ENCODE measurements around the gene CSTPP1. TPM values are rescaled to one million over a fixed set of nuclear protein-coding genes. Genes with fewer than 3 reads are reported as not detected.
"Not testable (repeated sequence)": the region's sequence is repeated elsewhere in the genome, so short reads cannot be mapped to it uniquely, and the experiment has no call there.

CSTPP1 gene
- total RNA-seq, 4 donors from 2014 or later, result 9.8 to 14.3 (median 11.1) TPM

- ATAC-seq (ENCODE audit: low FRiP score), result no peak
- TF ChIP-seq CTCF (IDR thresholded peaks at IDR 0.05), result no peak
- DNase-seq (ENCODE audit: low spot score), result no peak
Observed at GRCh38 chr11:46952553-46952952, 16.0 kb downstream of the CSTPP1 start.

GRCh38 chr11:46953093-46953492 lies 16.5 kb downstream of the CSTPP1 start:
- DNase-seq (ENCODE audit: low spot score) (no peak), ATAC-seq (ENCODE audit: low FRiP score) (no peak)
- TF ChIP-seq CTCF (IDR thresholded peaks at IDR 0.05), result no peak

GRCh38 chr11:46958777-46959176 lies 22.2 kb downstream of the CSTPP1 start:
- no peak for TF ChIP-seq CTCF (IDR thresholded peaks at IDR 0.05)
- no peak for DNase-seq (ENCODE audit: low spot score)
- no peak for ATAC-seq (ENCODE audit: low FRiP score)

- DNase-seq (ENCODE audit: low spot score), result no peak
- no peak for ATAC-seq (ENCODE audit: low FRiP score)
- TF ChIP-seq CTCF (IDR thresholded peaks at IDR 0.05), result no peak
Observed at GRCh38 chr11:46961041-46961440, 24.5 kb downstream of the CSTPP1 start.

GRCh38 chr11:46961886-46962285 lies 25.3 kb downstream of the CSTPP1 start:
- ATAC-seq (ENCODE audit: low FRiP score); DNase-seq (ENCODE audit: low spot score): not testable (repeated sequence)

- DNase-seq (ENCODE audit: low spot score), result no peak
- TF ChIP-seq CTCF (IDR thresholded peaks at IDR 0.05), result no peak
- ATAC-seq (ENCODE audit: low FRiP score), result no peak
Observed at GRCh38 chr11:46963844-46964243, 27.3 kb downstream of the CSTPP1 start.

DNA sequence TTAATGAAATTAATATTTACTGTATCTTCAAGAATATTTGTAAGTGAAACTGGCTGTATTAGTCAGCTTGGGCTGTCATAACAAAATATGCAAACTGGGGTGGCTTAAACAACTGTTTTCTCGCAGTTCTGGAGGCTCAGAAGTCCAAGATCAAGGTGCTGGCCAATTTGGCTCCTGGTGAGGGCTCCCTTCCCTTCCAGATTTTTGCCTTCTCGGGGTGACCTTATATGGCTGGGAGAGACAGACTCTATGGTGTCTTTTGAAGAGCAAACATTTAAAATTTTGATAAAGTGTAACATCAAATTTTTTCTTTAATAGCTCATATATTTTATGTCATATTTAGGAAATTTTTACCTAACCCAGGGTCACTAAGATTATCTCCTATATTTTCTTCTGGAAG lies 30.2 kb downstream of the CSTPP1 start:
- no peak for TF ChIP-seq CTCF (IDR thresholded peaks at IDR 0.05)
- DNase-seq (ENCODE audit: low spot score) (no peak), ATAC-seq (ENCODE audit: low FRiP score) (no peak)

DNA sequence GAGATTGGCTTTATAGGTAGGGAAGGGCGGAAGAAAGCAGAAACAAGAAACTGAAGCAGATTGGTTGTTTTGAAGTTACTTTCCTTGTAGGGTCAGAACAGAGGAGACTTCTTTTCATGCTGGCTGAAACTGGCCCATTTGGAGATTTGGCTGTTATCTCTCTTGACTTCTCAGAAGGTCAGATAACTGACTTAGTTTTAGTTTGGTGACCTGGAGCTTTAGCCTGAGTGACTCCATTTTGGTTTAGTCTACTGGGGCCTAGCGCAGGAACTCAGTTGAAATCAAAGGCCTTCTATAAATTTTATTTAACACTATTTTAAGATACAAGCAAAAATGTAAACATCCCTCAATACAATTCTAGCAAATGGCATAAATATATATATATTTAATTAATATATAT lies 31.4 kb downstream of the CSTPP1 start:
- ATAC-seq (ENCODE audit: low FRiP score) (no peak), DNase-seq (ENCODE audit: low spot score) (no peak)
- no peak for TF ChIP-seq CTCF (IDR thresholded peaks at IDR 0.05)
